K562 (cell line): Measurements from ENCODE around the gene HSPB1.

Experiments used
- NCOA6 ChIP-seq: fragments of 450-650 bp; IDR thresholded peaks from 2 replicates; pipeline ENCODE4 v1.6.1; 2017; ENCODE audit warnings: mild to moderate bottlenecking
- NFE2L1 ChIP-seq: fragments of 450-650 bp; IDR thresholded peaks from 2 replicates; pipeline ENCODE4 v1.6.1; 2016; ENCODE audit warnings: missing genetic modification characterization, low read depth, mild to moderate bottlenecking, missing compliant biosample characterization, moderate library complexity, borderline replicate concordance
- NR1H2 ChIP-seq: sonication (generic); formaldehyde crosslinking; IDR thresholded peaks from 2 replicates; pipeline ENCODE4 v1.4.0; 2020; ENCODE audit warnings: mild to moderate bottlenecking, missing genetic modification reagents
- TF ChIP-seq, protein P1 (sequence below): fragments of 450-650 bp; formaldehyde crosslinking; IDR thresholded peaks from 2 replicates; pipeline ENCODE4 v1.4.0; 2022; ENCODE audit warnings: mild to moderate bottlenecking, moderate library complexity
- TF ChIP-seq, protein P2 (sequence below), 3 experiments: IDR thresholded peaks in 2 of 3; conservative IDR thresholded peaks in 1 of 3; 2 replicates each; pipeline ENCODE4 v1.5.1; 2011 to 2012; ENCODE audit warnings: low read length in 3 of 3, mild to moderate bottlenecking in 3 of 3, control low read depth in 2 of 3, improper control_type of control experiment in 1 of 3, inconsistent platforms in 1 of 3, low read depth in 1 of 3, mixed read lengths in 1 of 3, moderate library complexity in 1 of 3; ENCODE audit not compliant: insufficient read depth in 2 of 3

GRCh38 chr7:76261931-76262330 is 40.5 kb upstream of the HSPB1 start:
- TF ChIP-seq NCOA6: no peak
- TF ChIP-seq, protein P1, sequence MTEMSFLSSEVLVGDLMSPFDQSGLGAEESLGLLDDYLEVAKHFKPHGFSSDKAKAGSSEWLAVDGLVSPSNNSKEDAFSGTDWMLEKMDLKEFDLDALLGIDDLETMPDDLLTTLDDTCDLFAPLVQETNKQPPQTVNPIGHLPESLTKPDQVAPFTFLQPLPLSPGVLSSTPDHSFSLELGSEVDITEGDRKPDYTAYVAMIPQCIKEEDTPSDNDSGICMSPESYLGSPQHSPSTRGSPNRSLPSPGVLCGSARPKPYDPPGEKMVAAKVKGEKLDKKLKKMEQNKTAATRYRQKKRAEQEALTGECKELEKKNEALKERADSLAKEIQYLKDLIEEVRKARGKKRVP (CRISPR knock-in tag): no peak
- TF ChIP-seq, protein P2, sequence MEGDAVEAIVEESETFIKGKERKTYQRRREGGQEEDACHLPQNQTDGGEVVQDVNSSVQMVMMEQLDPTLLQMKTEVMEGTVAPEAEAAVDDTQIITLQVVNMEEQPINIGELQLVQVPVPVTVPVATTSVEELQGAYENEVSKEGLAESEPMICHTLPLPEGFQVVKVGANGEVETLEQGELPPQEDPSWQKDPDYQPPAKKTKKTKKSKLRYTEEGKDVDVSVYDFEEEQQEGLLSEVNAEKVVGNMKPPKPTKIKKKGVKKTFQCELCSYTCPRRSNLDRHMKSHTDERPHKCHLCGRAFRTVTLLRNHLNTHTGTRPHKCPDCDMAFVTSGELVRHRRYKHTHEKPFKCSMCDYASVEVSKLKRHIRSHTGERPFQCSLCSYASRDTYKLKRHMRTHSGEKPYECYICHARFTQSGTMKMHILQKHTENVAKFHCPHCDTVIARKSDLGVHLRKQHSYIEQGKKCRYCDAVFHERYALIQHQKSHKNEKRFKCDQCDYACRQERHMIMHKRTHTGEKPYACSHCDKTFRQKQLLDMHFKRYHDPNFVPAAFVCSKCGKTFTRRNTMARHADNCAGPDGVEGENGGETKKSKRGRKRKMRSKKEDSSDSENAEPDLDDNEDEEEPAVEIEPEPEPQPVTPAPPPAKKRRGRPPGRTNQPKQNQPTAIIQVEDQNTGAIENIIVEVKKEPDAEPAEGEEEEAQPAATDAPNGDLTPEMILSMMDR (IDR thresholded peaks at IDR 0.05 in 2 of 3, conservative IDR thresholded peaks at IDR 0.05 in 1 of 3; ENCODE audit: insufficient read depth in 2 of 3, low read depth in 1 of 3, low read length in 3 of 3): no peak
- no peak for TF ChIP-seq NFE2L1 (tag)
- no peak for TF ChIP-seq NR1H2 (CRISPR knock-in tag)
